Panc1 (cell line): Measurements from ENCODE around the gene TANC1. TPM values are rescaled to one million over a fixed set of nuclear protein-coding genes. Genes with fewer than 3 reads are reported as not detected.

Experiments used
- ATAC-seq: fragments of 200-7000 bp; cut with Tn5 transposase; 2 replicates; pipeline ENCODE4 v1.9.1; 2020; ENCODE audit warnings: mild to moderate bottlenecking, moderate library complexity
- BruUV-seq: library from RNA; stranded (reverse); fragments of 400-500 nt; replicated peaks from 2 replicates; lab custom pipeline; 2021; lab: Mats Ljungman, UMichigan
- CTCF ChIA-PET: fragments of 300-600 bp; sonication (Branson Sonifier 250); formaldehyde crosslinking; loops from one replicate; lab custom pipeline; 2022; ENCODE audit warnings: antibody characterized with exemption; lab: Charles Lee
- POLR2A ChIA-PET: fragments of 300-600 bp; sonication (Branson Sonifier 250); formaldehyde crosslinking; loops from one replicate; lab custom pipeline; 2022; ENCODE audit warnings: antibody characterized with exemption; lab: Charles Lee
- DNase-seq: peaks from one replicate; pipeline ENCODE4 v3.0.0-alpha.2; 2010; ENCODE audit warnings: low read depth, low spot score
- H3K27ac ChIP-seq: 2 replicates; pipeline ENCODE4 v1.5.1; 2011; ENCODE audit warnings: mild to moderate bottlenecking, low read length, inconsistent platforms
- H3K27me3 ChIP-seq: fragments of 200-500 bp; sonication (Bioruptor generic); 2 replicates; pipeline ENCODE4 v1.6.0; 2014; ENCODE audit warnings: low read length, inconsistent platforms; ENCODE audit not compliant: control insufficient read depth, insufficient read depth
- H3K36me3 ChIP-seq: fragments of 200-500 bp; sonication (Bioruptor generic); 2 replicates; pipeline ENCODE4 v1.5.1; 2014; ENCODE audit warnings: inconsistent platforms, mild to moderate bottlenecking, low read length, moderate library complexity; ENCODE audit not compliant: control insufficient read depth, insufficient read depth
- H3K4me1 ChIP-seq: 2 replicates; pipeline ENCODE4 v1.5.1; 2011; ENCODE audit warnings: inconsistent platforms, mild to moderate bottlenecking, low read length, moderate library complexity; ENCODE audit not compliant: control insufficient read depth, insufficient read depth
- H3K4me3 ChIP-seq, 2 experiments: 2 replicates each; pipeline ENCODE4 v1.5.1; 2011 to 2012; ENCODE audit warnings: low read depth in 2 of 2, low read length in 2 of 2, mild to moderate bottlenecking in 2 of 2, inconsistent platforms in 1 of 2, moderate library complexity in 1 of 2
- H3K9me3 ChIP-seq: fragments of 200-500 bp; sonication (Bioruptor generic); 2 replicates; pipeline ENCODE4 v1.5.1; 2014; ENCODE audit warnings: low read depth, mild to moderate bottlenecking, inconsistent platforms, low read length, moderate library complexity; ENCODE audit not compliant: control insufficient read depth, insufficient read depth
- CTCF ChIP-seq: fragments of 450-650 bp; IDR thresholded peaks from 2 replicates; pipeline ENCODE4 v1.5.1; 2017; ENCODE audit warnings: mild to moderate bottlenecking
- POLR2AphosphoS5 ChIP-seq: IDR thresholded peaks from 2 replicates; pipeline ENCODE4 v1.6.1; 2012; ENCODE audit warnings: mild to moderate bottlenecking, low read depth, low read length, moderate library complexity
- REST ChIP-seq, 2 experiments: IDR thresholded peaks; 2 replicates each; pipeline ENCODE4 v1.6.1; 2011 to 2012; ENCODE audit warnings: low read depth in 2 of 2, control low read depth in 1 of 2, low read length in 1 of 2, mild to moderate bottlenecking in 1 of 2, moderate library complexity in 1 of 2; ENCODE audit not compliant: insufficient read depth in 1 of 2
- SIN3A ChIP-seq: IDR thresholded peaks from 2 replicates; pipeline ENCODE4 v1.6.1; 2012; ENCODE audit warnings: low read depth, mild to moderate bottlenecking, low read length, moderate library complexity, borderline replicate concordance; ENCODE audit not compliant: insufficient read depth
- TCF7L2 ChIP-seq: IDR thresholded peaks from 2 replicates; pipeline ENCODE4 v1.6.1; 2011; ENCODE audit warnings: mild to moderate bottlenecking, low read depth, low read length, inconsistent platforms
- in situ Hi-C: cut with HindIII; loops from 2 replicates; pipeline ENCODE4 v1.10.0; 2016; ENCODE audit warnings: low sequenced_read_pairs, low pct_unique_long_range_greater_than_20kb
- intact Hi-C: fragments of 100-400 bp; cut with micrococcal nuclease; formaldehyde crosslinking; loops from one replicate; pipeline ENCODE4 v1.10.0; 2022; ENCODE audit not compliant: unreplicated experiment
- total RNA-seq: library from RNA; stranded (reverse); gene quantifications from one replicate; pipeline ENCODE4 v1.2.1, GENCODE V29; 2021; ENCODE audit not compliant: unreplicated experiment

TANC1 gene
- total RNA-seq, 1 experiment from 2014 or later, result 44.3 TPM

GRCh38 chr2:159215116-159215515 lies 246.7 kb downstream of the TANC1 start:
- in situ Hi-C loops, result no loop called here
- DNase-seq (no peak), ATAC-seq (no peak)
- H3K4me1 ChIP-seq, result no peaks in the 10 kb centered on the region; the same call in 1 of the 2 replicates
- no peaks in the 10 kb centered on the region for H3K27me3 ChIP-seq
- TF ChIP-seq TCF7L2 (no peak), SIN3A (no peak), CTCF (no peak), POLR2AphosphoS5 (no peak), REST (IDR thresholded peaks at IDR 0.05; ENCODE audit: insufficient read depth in 1 of 2, low read depth in 2 of 2, low read length in 1 of 2) (no peak)
- no peaks in the 10 kb centered on the region; the same call in 1 of the 2 replicates for H3K36me3 ChIP-seq
- ChIA-PET POLR2A (no interaction called here), CTCF (no interaction called here)
- no peak overlapping the region for H3K4me3 ChIP-seq
- no peaks in the 10 kb centered on the region for H3K9me3 ChIP-seq
- intact Hi-C loops, result no loop called here
- BruUV-seq, result no TSS peak
- no peak overlapping the region for H3K27ac ChIP-seq

GRCh38 chr2:159217676-159218075 lies 249.2 kb downstream of the TANC1 start:
- intact Hi-C loops, result no loop called here
- Histone ChIP-seq H3K27ac (no peak overlapping the region), H3K4me1 (no peaks in the 10 kb centered on the region), H3K4me3 (no peak overlapping the region), H3K27me3 (no peaks in the 10 kb centered on the region), H3K36me3 (no peaks in the 10 kb centered on the region), H3K9me3 (no peaks in the 10 kb centered on the region)
- DNase-seq (no peak), ATAC-seq (no peak)
- no TSS peak for BruUV-seq
- POLR2A ChIA-PET, result no interaction called here
- TF ChIP-seq CTCF (no peak), SIN3A (no peak), REST (IDR thresholded peaks at IDR 0.05; ENCODE audit: insufficient read depth in 1 of 2, low read depth in 2 of 2, low read length in 1 of 2) (no peak), POLR2AphosphoS5 (no peak), TCF7L2 (no peak)
- CTCF ChIA-PET, result no interaction called here
- in situ Hi-C loops, result no loop called here
